Measurements from ENCODE around the gene DNM3.

- TF ChIP-seq FOS (IDR thresholded peaks at IDR 0.05; ENCODE audit: borderline replicate concordance, extremely low read depth, insufficient read length) (no peak), BCL11A (IDR thresholded peaks at IDR 0.05; ENCODE audit: low read depth, low read length) (peak; percentile 46; the same call in 1 of the 2 replicates), CREB1 (IDR thresholded peaks at IDR 0.05; ENCODE audit: low read depth) (0 out of 2 replicates have a peak, but pooled peaks have one; percentile 33), JUNB (IDR thresholded peaks at IDR 0.05) (peak; percentile 58; the same call in 1 of the 2 replicates), SP1 (IDR thresholded peaks at IDR 0.05; ENCODE audit: low read depth, low read length) (no peak), POLR2A (IDR thresholded peaks at IDR 0.05; ENCODE audit: low read depth, low read length) (no peak)
- TF ChIP-seq, protein P1, sequence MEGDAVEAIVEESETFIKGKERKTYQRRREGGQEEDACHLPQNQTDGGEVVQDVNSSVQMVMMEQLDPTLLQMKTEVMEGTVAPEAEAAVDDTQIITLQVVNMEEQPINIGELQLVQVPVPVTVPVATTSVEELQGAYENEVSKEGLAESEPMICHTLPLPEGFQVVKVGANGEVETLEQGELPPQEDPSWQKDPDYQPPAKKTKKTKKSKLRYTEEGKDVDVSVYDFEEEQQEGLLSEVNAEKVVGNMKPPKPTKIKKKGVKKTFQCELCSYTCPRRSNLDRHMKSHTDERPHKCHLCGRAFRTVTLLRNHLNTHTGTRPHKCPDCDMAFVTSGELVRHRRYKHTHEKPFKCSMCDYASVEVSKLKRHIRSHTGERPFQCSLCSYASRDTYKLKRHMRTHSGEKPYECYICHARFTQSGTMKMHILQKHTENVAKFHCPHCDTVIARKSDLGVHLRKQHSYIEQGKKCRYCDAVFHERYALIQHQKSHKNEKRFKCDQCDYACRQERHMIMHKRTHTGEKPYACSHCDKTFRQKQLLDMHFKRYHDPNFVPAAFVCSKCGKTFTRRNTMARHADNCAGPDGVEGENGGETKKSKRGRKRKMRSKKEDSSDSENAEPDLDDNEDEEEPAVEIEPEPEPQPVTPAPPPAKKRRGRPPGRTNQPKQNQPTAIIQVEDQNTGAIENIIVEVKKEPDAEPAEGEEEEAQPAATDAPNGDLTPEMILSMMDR (IDR thresholded peaks at IDR 0.05 in 2 of 3, conservative IDR thresholded peaks at IDR 0.05 in 1 of 3; ENCODE audit: control insufficient read depth in 2 of 3, extremely low read depth in 1 of 3, insufficient read depth in 1 of 3, low read depth in 3 of 3, low read length in 3 of 3), result no peak
- TF ChIP-seq, protein P2, sequence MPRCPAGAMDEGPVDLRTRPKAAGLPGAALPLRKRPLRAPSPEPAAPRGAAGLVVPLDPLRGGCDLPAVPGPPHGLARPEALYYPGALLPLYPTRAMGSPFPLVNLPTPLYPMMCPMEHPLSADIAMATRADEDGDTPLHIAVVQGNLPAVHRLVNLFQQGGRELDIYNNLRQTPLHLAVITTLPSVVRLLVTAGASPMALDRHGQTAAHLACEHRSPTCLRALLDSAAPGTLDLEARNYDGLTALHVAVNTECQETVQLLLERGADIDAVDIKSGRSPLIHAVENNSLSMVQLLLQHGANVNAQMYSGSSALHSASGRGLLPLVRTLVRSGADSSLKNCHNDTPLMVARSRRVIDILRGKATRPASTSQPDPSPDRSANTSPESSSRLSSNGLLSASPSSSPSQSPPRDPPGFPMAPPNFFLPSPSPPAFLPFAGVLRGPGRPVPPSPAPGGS (IDR thresholded peaks at IDR 0.05; ENCODE audit: borderline replicate concordance, insufficient read depth, low read depth, low read length, poor library complexity, severe bottlenecking), result no peak
Observed at GRCh38 chr1:172393354-172393753, 552.1 kb downstream of the DNM3 start.

Measured in GM12878 (cell line).